ENCODE measurements around the gene TMED4. TPM values are rescaled to one million over a fixed set of nuclear protein-coding genes. Genes with fewer than 3 reads are reported as not detected.

The TMED4 gene
- total and polyA plus RNA-seq, 2 of the 13 experiments (the other 11 are each of a cell fraction or from before 2014, with no cell fraction given) = 81.4 to 109 TPM

DNA sequence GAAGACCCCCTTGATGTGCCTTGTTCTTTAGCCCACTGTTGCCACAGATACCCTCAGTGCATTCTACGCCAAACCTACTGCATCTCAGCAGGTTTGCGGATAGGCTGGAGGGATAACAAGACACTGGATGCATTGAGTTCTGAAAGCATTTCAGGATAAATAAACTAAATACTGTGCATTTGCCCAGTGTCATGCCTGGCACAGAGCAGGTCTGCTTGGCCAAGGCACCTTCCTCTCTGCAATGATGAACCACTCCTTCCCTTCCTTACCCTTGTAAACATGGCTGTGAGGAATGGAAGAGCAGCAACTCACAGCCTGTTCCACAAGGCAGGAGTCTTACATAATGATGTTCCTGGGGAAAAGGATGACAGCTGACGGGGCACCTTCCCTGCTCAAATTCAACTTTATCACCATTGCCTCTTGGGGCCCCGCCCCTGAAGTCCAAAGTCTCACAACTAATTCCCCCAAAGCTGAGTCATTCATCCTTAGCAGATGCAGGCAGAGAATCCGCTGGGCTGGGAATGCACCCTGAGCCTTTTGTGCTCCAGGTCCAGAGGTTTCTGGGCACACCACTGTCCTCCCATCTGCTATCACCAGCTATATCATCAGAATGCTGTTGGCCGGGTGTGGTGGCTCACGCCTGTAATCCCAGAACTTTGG is 19.9 kb downstream of the TMED4 start (continued):
- TF ChIP-seq, protein P1, sequence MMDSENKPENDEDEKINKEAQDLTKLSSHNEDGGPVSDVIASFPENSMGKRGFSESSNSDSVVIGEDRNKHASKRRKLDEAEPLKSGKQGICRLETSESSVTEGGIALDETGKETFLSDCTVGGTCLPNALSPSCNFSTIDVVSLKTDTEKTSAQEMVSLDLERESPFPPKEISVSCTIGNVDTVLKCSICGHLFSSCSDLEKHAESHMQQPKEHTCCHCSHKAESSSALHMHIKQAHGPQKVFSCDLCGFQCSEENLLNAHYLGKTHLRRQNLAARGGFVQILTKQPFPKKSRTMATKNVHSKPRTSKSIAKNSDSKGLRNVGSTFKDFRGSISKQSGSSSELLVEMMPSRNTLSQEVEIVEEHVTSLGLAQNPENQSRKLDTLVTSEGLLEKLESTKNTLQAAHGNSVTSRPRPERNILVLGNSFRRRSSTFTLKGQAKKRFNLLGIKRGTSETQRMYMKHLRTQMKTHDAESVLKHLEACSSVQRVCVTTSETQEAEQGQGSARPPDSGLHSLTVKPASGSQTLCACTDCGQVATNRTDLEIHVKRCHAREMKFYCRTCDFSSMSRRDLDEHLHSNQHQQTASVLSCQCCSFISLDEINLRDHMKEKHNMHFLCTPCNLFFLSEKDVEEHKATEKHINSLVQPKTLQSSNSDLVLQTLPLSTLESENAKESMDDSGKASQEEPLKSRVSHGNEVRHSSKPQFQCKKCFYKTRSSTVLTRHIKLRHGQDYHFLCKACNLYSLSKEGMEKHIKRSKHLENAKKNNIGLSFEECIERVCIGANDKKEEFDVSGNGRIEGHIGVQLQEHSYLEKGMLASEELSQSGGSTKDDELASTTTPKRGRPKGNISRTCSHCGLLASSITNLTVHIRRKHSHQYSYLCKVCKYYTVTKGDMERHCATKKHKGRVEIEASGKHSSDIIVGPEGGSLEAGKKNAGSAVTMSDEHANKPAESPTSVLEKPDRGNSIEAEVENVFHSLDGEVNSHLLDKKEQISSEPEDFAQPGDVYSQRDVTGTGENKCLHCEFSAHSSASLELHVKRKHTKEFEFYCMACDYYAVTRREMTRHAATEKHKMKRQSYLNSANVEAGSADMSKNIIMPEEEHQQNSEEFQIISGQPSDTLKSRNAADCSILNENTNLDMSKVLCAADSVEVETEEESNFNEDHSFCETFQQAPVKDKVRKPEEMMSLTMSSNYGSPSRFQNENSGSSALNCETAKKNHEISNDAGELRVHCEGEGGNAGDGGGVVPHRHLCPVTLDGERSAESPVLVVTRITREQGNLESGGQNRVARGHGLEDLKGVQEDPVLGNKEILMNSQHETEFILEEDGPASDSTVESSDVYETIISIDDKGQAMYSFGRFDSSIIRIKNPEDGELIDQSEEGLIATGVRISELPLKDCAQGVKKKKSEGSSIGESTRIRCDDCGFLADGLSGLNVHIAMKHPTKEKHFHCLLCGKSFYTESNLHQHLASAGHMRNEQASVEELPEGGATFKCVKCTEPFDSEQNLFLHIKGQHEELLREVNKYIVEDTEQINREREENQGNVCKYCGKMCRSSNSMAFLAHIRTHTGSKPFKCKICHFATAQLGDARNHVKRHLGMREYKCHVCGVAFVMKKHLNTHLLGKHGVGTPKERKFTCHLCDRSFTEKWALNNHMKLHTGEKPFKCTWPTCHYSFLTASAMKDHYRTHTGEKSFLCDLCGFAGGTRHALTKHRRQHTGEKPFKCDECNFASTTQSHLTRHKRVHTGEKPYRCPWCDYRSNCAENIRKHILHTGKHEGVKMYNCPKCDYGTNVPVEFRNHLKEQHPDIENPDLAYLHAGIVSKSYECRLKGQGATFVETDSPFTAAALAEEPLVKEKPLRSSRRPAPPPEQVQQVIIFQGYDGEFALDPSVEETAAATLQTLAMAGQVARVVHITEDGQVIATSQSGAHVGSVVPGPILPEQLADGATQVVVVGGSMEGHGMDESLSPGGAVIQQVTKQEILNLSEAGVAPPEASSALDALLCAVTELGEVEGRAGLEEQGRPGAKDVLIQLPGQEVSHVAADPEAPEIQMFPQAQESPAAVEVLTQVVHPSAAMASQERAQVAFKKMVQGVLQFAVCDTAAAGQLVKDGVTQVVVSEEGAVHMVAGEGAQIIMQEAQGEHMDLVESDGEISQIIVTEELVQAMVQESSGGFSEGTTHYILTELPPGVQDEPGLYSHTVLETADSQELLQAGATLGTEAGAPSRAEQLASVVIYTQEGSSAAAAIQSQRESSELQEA (CRISPR knock-in tag; IDR thresholded peaks at IDR 0.05; ENCODE audit: not compliant biosample characterization) = no peak
- TF ChIP-seq SOX6 (IDR thresholded peaks at IDR 0.05) (no peak), SOX6 (CRISPR knock-in tag; IDR thresholded peaks at IDR 0.05) (peak; percentile 67), ZNF614 (CRISPR knock-in tag; IDR thresholded peaks at IDR 0.05; ENCODE audit: borderline replicate concordance) (peak; percentile 41; the same call in 1 of the 2 replicates), DMAP1 (CRISPR knock-in tag; IDR thresholded peaks at IDR 0.05) (0 out of 2 replicates have a peak, but pooled peaks have one; percentile 38), KDM5A (IDR thresholded peaks at IDR 0.05; ENCODE audit: borderline replicate concordance, low read length) (no peak), ZMYM4 (CRISPR knock-in tag; IDR thresholded peaks at IDR 0.05) (peak; percentile 46; the same call in 1 of the 2 replicates), ATF5 (CRISPR knock-in tag; IDR thresholded peaks at IDR 0.05; ENCODE audit: low read depth) (no peak), SKIL (CRISPR knock-in tag; IDR thresholded peaks at IDR 0.05; ENCODE audit: borderline replicate concordance) (no peak), HOXA7 (CRISPR knock-in tag; IDR thresholded peaks at IDR 0.05) (no peak), TBL1XR1 (IDR thresholded peaks at IDR 0.05; ENCODE audit: borderline replicate concordance, low read length, partially characterized antibody) (no peak), ZNF772 (CRISPR knock-in tag; IDR thresholded peaks at IDR 0.05) (0 out of 2 replicates have a peak, but pooled peaks have one; percentile 51), GTF2F1 (IDR thresholded peaks at IDR 0.05; ENCODE audit: low read length) (no peak)
- TF ChIP-seq, protein P2, sequence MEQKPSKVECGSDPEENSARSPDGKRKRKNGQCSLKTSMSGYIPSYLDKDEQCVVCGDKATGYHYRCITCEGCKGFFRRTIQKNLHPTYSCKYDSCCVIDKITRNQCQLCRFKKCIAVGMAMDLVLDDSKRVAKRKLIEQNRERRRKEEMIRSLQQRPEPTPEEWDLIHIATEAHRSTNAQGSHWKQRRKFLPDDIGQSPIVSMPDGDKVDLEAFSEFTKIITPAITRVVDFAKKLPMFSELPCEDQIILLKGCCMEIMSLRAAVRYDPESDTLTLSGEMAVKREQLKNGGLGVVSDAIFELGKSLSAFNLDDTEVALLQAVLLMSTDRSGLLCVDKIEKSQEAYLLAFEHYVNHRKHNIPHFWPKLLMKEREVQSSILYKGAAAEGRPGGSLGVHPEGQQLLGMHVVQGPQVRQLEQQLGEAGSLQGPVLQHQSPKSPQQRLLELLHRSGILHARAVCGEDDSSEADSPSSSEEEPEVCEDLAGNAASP (CRISPR knock-in tag; IDR thresholded peaks at IDR 0.05; ENCODE audit: borderline replicate concordance) = no peak
